ENCODE results near the gene DRAXIN.
A peak's percentile ranks its signal among the peaks of the same experiment; 100 is the strongest.

DRAXIN gene

GRCh38 chr1:11735854-11736745 is 44.6 kb downstream of the DRAXIN start, which contains the start of gene AGTRAP:
Gene AGTRAP, plus strand, starts transcription at chr1:11736136. Its CDS starts 73 bp downstream, at chr1:11736209.
- DNase-seq (ENCODE audit: low spot score) (peak; percentile 79), FAIRE-seq (no peak)

DNA sequence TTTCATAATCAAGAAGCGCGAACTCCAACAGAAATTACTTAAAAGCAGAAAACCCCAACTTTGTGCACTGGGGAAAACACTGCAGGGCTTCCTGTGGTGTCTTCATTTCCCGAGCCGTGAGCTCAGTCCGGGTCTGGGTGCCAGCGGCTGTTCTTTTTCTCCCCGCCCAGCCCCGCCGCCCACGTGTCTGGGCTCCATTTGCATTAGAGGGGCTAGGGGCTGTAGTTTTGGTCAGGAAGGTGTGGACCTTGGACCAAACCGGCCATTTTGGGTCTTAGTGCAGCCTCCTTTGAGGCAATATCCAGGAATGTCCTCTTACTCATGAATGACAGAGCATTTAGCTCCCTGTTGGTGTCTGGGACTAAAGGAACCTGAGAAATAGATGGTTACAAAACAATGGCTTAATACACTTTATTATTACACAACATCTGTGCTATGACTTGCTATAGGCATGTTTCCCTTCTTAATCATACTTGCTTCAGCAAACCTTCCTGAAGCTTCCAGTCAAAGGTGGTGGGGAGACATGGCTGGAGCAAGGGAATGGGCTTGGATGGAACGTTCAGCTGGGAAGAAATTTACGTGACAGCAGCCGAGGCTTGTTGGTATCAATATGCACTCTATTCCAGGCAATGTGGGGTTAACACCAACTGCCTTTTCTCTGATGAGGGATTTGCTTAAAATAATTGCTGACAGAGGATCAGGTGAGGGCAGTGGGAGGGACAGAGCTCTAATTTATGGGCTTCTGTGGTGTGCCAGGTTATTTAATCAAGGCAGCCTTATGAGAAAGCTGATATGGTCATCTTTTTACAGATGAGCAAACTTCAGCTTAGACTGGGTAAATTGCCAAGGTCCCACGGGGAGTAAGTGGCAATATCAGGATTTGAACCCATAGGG is 45.5 kb downstream of the DRAXIN start:
- no peak for FAIRE-seq

DNA sequence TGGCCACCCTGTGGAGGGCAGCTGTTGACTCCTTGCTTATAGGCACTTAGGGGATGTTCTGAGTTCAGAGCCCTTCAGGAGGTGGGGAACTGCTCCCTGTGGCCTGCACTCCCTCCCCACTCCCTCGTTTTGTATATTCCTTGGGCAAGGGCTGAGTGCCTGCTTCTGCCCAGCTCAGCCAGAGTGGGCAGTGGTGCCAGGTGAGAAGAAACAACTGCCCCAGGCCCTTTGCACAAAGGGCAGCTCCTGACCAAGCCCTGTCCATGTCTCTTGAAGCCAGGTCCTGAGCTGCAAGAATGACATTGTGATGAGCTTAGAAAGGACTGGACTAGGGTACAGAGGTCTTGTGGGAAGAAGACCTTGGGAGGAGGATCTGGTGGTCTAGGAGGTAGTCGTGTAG is 46.6 kb downstream of the DRAXIN start:
- DNase-seq (ENCODE audit: low spot score) (no peak), FAIRE-seq (no peak)

More for the DNA sequence above, 45.5 kb downstream of the DRAXIN start:
- DNase-seq (ENCODE audit: low spot score): peak; percentile 77

- FAIRE-seq: no peak
- no peak for DNase-seq (ENCODE audit: low spot score)
These were observed 47.3 kb downstream of the DRAXIN start for GRCh38 chr1:11738783-11739182.

DNA sequence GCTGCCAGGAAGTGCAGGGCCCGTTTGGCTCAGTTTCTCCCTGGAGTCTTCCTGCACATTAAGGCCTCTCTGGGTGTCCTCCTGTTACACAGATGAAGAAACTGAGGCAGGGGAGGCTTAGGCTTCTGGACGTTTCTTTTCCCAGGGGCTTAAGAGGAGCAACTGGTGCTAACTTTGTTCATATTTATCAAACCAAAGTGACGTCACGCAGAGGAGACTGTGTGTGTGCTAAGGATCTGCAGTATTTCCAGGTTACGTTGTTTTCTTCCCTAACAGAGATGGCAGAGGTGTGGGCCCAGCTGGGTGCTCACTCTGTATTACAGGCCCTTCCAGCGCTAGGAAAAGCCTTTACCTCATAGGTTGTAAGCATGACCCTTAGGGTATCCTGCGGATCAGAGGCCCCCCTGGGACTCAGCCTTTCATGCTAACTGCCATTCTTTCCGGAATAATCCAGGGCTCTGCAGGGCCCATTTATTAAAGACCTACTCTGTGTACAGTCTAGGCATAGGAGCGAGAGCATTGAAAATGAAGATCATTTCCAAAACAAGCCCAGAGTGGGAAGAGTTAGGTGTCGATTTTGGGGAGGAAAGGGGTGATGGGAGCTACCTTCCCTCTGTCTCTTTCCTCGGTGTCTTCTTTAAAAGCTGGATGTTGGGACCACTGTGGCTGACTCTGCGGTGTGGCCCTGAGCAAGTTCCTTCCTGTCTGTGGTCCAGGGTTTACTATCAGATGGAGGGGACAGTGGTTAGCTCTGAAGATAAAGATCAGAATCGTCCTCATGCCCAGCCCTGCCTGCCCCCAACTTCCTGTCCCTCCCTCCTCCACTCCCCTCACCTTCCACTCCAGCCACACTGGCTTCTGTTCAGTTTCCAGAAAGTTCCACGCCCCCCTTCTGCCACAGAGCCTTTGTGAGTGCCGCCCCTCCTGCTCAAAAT is 49.0 kb downstream of the DRAXIN start:
- FAIRE-seq (no peak), DNase-seq (ENCODE audit: low spot score) (no peak)

- DNase-seq (ENCODE audit: low spot score) (no peak), FAIRE-seq (no peak)
These were observed 50.0 kb downstream of the DRAXIN start for GRCh38 chr1:11741482-11741881.

DNA sequence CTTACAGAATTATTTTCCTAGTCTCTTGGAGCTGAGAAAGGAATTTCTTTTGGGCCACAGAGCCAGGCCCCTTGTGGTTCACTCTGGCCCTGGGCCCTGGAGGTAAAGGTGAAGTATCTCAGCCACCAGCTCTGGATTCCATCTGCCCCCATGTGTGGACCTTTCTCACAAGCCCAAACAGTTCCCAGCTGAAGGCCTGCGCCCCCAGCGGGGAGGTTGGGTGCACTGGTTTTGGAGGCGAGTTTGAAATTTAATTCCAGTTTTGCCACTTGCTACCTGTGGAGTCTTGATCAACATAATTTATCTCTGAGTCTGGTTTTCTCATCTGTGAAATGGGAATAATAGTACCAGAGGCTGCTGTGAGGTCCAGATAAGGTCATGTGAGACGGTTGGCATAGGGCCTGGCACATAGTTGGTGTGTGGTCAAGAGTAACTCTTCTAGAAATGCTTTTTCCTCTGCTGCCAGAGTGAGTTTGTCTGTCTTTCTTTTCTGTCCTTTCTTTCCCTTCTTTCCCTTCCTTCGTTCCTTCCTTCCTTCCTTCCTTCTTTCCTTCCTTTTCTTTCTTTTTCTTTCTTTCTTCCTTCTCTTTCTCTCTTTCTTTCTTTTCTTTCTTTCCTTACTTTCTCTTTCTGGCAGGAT is 50.5 kb downstream of the DRAXIN start:
- FAIRE-seq (no peak), DNase-seq (ENCODE audit: low spot score) (no peak)

DNA sequence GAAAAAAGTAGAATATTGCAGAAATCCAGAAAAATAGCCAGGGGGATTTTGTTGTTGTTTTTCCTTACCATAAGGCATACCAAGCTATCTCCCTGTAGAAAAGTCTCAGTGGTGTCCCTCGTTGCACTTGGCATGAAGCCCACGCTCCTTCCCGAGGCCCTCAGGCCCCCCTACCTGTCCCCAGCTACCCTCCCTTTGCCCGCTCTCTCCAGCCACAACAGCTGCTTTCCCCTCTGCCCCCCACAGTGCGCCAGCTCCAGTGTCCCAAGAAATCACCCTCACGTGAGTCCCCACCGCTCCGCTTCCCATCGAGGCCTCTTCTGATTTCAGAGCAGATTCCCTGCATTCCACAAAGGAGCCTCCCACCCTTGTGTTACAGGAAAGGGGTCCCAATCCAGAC is 52.8 kb downstream of the DRAXIN start:
- FAIRE-seq (no peak), DNase-seq (ENCODE audit: low spot score) (no peak)

DNA sequence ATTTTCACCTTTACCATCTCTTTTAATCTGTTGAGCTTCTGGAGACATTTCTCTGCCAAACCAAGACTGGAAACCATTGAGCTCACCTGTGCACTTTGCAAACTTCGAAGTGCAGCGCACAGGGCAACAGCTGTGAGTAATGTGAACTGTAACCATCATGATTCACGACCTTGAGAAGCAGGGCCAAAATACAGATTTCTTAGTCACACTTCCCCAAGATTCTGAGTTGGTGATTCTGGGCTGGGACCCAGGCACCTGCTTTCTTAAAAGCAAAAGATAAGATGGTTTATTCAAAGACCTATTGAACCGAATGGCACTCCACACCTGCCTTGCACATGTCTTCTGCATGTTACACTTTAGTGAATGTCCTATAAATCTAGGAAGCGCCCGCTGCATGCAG is 54.6 kb downstream of the DRAXIN start:
- no peak for FAIRE-seq
- no peak for DNase-seq (ENCODE audit: low spot score)

- no peak for FAIRE-seq
These were observed 55.4 kb downstream of the DRAXIN start for GRCh38 chr1:11746795-11747487.

DNA sequence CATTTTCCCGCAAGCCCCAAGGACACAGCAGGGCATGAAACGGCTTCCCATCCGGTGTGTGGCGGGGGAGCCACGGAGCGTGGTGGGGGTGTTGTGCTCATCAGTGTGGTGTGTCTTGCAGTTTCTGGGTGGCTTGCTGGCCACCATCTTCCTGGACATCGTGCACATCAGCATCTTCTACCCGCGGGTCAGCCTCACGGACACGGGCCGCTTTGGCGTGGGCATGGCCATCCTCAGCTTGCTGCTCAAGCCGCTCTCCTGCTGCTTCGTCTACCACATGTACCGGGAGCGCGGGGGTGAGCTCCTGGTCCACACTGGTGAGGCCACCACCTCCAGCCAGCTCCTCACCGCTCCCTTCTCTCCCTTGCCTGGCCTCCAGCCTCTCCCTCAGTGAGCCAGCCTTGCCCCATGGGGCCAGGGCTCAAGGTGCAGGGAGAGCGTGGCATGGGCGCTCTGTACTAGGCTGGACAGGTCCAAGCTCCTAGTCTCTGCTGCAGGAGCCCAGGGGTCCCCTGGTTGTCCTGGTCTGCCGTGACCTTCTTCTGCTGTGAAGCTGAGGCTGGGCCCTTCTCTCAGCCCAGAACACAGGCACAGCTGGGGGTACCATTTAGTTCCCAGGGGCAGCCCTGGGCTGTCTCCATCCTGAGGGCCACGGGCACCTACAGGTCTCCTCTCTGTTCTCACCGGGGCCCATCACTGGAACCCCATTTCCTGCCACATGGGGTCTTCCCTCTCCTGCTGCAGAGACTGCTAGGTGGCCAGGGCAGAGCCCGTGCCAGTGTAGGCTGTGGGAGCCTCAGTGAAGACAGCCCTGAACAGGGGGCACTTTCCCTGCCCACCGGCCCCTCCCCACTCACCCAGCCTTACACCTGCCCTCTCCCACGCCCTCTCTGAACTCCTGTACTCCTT is 57.0 kb downstream of the DRAXIN start:
- no peak for FAIRE-seq

More at GRCh38 chr1:11746795-11747487, 55.4 kb downstream of the DRAXIN start:
- no peak for DNase-seq (ENCODE audit: low spot score)

DNA sequence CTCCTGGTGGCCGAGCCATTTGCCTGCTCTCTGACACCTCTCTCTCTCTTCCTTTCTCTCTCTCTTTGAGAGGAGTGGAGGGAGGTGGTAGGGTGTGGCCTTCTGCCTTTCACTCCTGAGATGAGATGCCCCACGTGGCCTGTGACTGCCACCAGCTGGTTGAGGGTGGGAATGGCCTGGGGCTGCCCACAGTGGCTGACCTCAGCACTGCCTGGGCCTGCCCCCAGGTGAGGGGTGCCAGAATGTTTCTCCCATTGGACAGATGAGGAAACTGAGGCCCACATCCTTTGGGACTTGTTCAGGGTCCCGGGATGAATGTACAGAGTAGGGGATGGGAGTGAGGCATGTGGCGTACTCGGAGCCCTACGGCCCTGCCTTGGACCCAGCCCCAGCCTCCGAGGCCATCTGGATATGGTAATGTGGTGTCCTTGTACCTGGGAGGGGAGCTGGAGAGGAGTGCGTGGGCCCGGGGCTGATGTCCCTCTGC is 57.7 kb downstream of the DRAXIN start:
- FAIRE-seq (no peak), DNase-seq (ENCODE audit: low spot score) (peak; percentile 39)

More for the DNA sequence above, 57.0 kb downstream of the DRAXIN start:
- DNase-seq (ENCODE audit: low spot score): no peak

- no peak for DNase-seq (ENCODE audit: low spot score)
- no peak for FAIRE-seq
These were observed 58.5 kb downstream of the DRAXIN start for GRCh38 chr1:11749996-11750395.

GRCh38 chr1:11751087-11751486 is 59.6 kb downstream of the DRAXIN start:
- no peak for FAIRE-seq
- no peak for DNase-seq (ENCODE audit: low spot score)

DNA sequence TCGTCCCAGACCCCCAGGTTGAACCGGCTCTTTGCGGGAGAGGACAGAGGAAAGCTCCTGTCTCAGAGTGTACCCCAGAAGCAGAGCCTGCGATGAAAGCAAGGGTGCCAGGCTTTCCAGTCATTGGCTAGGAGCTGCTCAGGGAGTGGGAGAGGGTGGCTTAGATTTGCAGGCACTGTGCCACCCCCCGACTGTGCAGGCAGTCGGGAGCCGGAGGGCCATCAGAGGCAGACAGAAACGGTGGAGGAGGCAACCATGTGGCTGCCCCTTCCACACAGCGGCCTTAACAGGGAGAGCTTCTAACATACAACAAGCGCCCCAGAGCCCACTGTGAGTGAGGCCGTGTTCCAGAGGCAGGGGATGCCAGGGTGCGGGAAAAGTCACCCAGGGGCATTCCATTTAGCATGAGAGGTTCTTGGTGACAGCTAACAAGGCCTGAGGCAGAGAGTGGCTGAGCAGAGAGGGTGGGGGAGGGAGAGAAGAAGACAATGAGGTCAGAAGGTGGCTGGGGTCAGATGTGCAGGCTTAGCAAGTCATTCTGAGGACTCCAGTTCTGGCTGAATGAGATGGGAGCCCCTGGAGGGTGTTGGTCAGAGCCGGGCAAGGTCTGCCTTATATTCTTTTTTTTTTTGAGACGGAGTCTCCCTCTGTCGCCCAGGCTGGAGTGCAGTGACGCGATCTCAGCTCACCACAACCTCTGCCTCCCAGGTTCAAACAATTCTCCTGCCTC is 61.0 kb downstream of the DRAXIN start:
- FAIRE-seq (no peak), DNase-seq (ENCODE audit: low spot score) (no peak)

DNA sequence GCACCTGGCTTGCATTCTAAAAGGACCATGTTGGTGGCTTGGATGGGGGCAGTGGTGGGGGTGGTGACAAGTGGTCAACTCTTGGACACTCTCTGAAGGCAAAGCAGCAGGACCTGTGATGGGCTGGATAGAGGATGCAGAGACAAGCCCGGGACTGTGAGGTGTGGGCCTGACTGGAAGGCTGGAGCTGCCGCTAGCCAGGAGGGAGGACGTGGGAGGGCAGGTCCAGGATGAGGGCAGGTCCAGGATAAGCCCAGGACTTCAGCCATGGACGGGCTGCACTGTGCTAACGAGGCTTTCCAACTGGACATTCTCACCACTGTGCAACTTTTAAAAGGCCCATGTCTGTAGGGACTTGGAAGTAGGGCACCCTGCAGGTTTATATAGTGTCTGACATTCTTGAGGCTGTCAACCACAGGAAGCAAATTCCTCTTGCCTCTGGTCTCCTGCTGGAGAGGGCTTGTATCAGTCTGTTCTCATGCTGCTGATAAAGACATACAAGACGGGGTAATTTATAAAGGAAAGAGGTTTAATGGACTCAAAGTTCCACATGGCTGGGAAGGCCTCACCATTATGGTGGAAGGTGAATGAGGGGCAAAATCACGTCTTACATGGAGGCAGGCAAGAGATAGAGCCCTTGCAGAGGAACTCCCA is 62.2 kb downstream of the DRAXIN start:
- DNase-seq (ENCODE audit: low spot score) (no peak), FAIRE-seq (no peak)

- DNase-seq (ENCODE audit: low spot score) (no peak), FAIRE-seq (no peak)
These were observed 65.5 kb downstream of the DRAXIN start for GRCh38 chr1:11757047-11757446.

All from RCC 7860 (cell line).